HEK293 (cell line): ENCODE results near the gene ZNF513.
A peak's percentile ranks its signal among the peaks of the same experiment; 100 is the strongest.

Experiments
- ATF2 ChIP-seq: fragments of 450-650 bp; formaldehyde crosslinking; IDR thresholded peaks from 2 replicates; pipeline ENCODE4 v1.5.1; 2016; ENCODE audit warnings: missing biosample characterization, missing genetic modification characterization, low read depth
- BCL11B ChIP-seq: fragments of 450-650 bp; formaldehyde crosslinking; IDR thresholded peaks from 2 replicates; pipeline ENCODE4 v1.5.1; 2016; ENCODE audit warnings: low read depth, missing biosample characterization, missing genetic modification characterization
- BCL6B ChIP-seq: fragments of 450-650 bp; formaldehyde crosslinking; IDR thresholded peaks from 2 replicates; pipeline ENCODE4 v1.5.1; 2017; ENCODE audit warnings: missing biosample characterization, missing genetic modification characterization
- IKZF3 ChIP-seq: fragments of 450-650 bp; IDR thresholded peaks from 2 replicates; pipeline ENCODE4 v1.5.0; 2018; ENCODE audit warnings: missing biosample characterization, mild to moderate bottlenecking, missing genetic modification characterization, moderate library complexity
- KLF7 ChIP-seq: fragments of 450-650 bp; formaldehyde crosslinking; IDR thresholded peaks from 2 replicates; pipeline ENCODE4 v1.5.1; 2016; ENCODE audit warnings: missing biosample characterization, missing genetic modification characterization, borderline replicate concordance
- OVOL3 ChIP-seq: fragments of 450-650 bp; formaldehyde crosslinking; IDR thresholded peaks from 2 replicates; pipeline ENCODE4 v1.5.1; 2016; ENCODE audit warnings: missing biosample characterization, missing genetic modification characterization
- PATZ1 ChIP-seq: fragments of 450-650 bp; formaldehyde crosslinking; IDR thresholded peaks from 2 replicates; pipeline ENCODE4 v1.5.1; 2016; ENCODE audit warnings: missing biosample characterization, missing genetic modification characterization
- PBX3 ChIP-seq: sonication (generic); formaldehyde crosslinking; IDR thresholded peaks from 2 replicates; pipeline ENCODE4 v1.8.1; 2022; ENCODE audit warnings: mild to moderate bottlenecking, moderate library complexity, missing genetic modification reagents
- PRDM1 ChIP-seq: fragments of 450-650 bp; formaldehyde crosslinking; IDR thresholded peaks from 2 replicates; pipeline ENCODE4; 2016; ENCODE audit warnings: missing biosample characterization, missing genetic modification characterization
- RBAK ChIP-seq: fragments of 450-650 bp; formaldehyde crosslinking; IDR thresholded peaks from 2 replicates; pipeline ENCODE4 v1.5.1; 2016; ENCODE audit warnings: missing biosample characterization, missing genetic modification characterization
- SP2 ChIP-seq: fragments of 450-650 bp; formaldehyde crosslinking; IDR thresholded peaks from 2 replicates; pipeline ENCODE4 v1.5.1; 2016; ENCODE audit warnings: missing biosample characterization, missing genetic modification characterization
- WT1 ChIP-seq: fragments of 450-650 bp; formaldehyde crosslinking; IDR thresholded peaks from 2 replicates; pipeline ENCODE4 v1.5.1; 2016; ENCODE audit warnings: missing biosample characterization, missing genetic modification characterization
- ZFP69B ChIP-seq: fragments of 450-650 bp; formaldehyde crosslinking; IDR thresholded peaks from 2 replicates; pipeline ENCODE4 v1.5.1; 2016; ENCODE audit warnings: missing biosample characterization, missing genetic modification characterization
- ZNF148 ChIP-seq: fragments of 450-650 bp; formaldehyde crosslinking; IDR thresholded peaks from 2 replicates; pipeline ENCODE4 v1.5.0; 2017; ENCODE audit warnings: missing biosample characterization, missing genetic modification characterization, borderline replicate concordance
- ZNF24 ChIP-seq: fragments of 450-650 bp; formaldehyde crosslinking; IDR thresholded peaks from 2 replicates; pipeline ENCODE4 v1.5.1; 2016; ENCODE audit warnings: missing biosample characterization, missing genetic modification characterization
- ZNF350 ChIP-seq: fragments of 450-650 bp; formaldehyde crosslinking; IDR thresholded peaks from 2 replicates; pipeline ENCODE4 v1.5.0; 2017; ENCODE audit warnings: missing biosample characterization, mild to moderate bottlenecking, missing genetic modification characterization
- ZNF366 ChIP-seq: fragments of 450-650 bp; formaldehyde crosslinking; conservative IDR thresholded peaks from 2 replicates; pipeline ENCODE4 v1.5.1; 2016; ENCODE audit warnings: missing biosample characterization, missing genetic modification characterization
- ZNF398 ChIP-seq: fragments of 450-650 bp; formaldehyde crosslinking; IDR thresholded peaks from 2 replicates; pipeline ENCODE4 v1.5.1; 2017; ENCODE audit warnings: missing biosample characterization, missing genetic modification characterization
- ZNF449 ChIP-seq: fragments of 450-650 bp; formaldehyde crosslinking; IDR thresholded peaks from 2 replicates; pipeline ENCODE4 v1.5.1; 2017; ENCODE audit warnings: missing biosample characterization, mild to moderate bottlenecking, missing genetic modification characterization, moderate library complexity
- ZNF48 ChIP-seq: fragments of 450-650 bp; formaldehyde crosslinking; IDR thresholded peaks from 2 replicates; pipeline ENCODE4 v1.5.1; 2016; ENCODE audit warnings: missing biosample characterization, missing genetic modification characterization
- ZNF529 ChIP-seq: fragments of 450-650 bp; formaldehyde crosslinking; IDR thresholded peaks from 2 replicates; pipeline ENCODE4 v1.5.1; 2017; ENCODE audit warnings: missing genetic modification characterization, missing biosample characterization; ENCODE audit not compliant: insufficient replicate concordance
- ZNF530 ChIP-seq: fragments of 450-650 bp; formaldehyde crosslinking; IDR thresholded peaks from 2 replicates; pipeline ENCODE4 v1.5.1; 2016; ENCODE audit warnings: low read depth, missing biosample characterization, missing genetic modification characterization
- ZNF555 ChIP-seq: fragments of 450-650 bp; formaldehyde crosslinking; conservative IDR thresholded peaks from 2 replicates; pipeline ENCODE4 v1.5.1; 2017; ENCODE audit warnings: missing biosample characterization, mild to moderate bottlenecking, missing genetic modification characterization, inconsistent platforms
- ZNF660 ChIP-seq: fragments of 450-650 bp; IDR thresholded peaks from 2 replicates; pipeline ENCODE4 v1.5.1; 2018; ENCODE audit warnings: missing biosample characterization, mild to moderate bottlenecking, missing genetic modification characterization
- ZNF701 ChIP-seq: fragments of 450-650 bp; formaldehyde crosslinking; IDR thresholded peaks from 2 replicates; pipeline ENCODE4 v1.5.1; 2016; ENCODE audit warnings: missing biosample characterization, missing genetic modification characterization
- ZNF768 ChIP-seq: fragments of 450-650 bp; formaldehyde crosslinking; IDR thresholded peaks from 2 replicates; pipeline ENCODE4 v1.5.1; 2018; ENCODE audit warnings: missing biosample characterization, mild to moderate bottlenecking, missing genetic modification characterization

ZNF513 gene

GRCh38 chr2:27380626-27381545 is at the start of gene ZNF513 (continued):
- TF ChIP-seq ZNF350 = no peak
- TF ChIP-seq IKZF3 (tag by site-specific recombination) = peak; percentile 68
- TF ChIP-seq OVOL3 (tag by site-specific recombination) = no peak
- TF ChIP-seq RBAK (tag by site-specific recombination) = no peak
- TF ChIP-seq ATF2 (tag by site-specific recombination) = no peak
- TF ChIP-seq SP2 (tag by site-specific recombination) = peak; percentile 88
- no peak for TF ChIP-seq ZNF555 (tag by site-specific recombination)
- no peak for TF ChIP-seq ZNF701 (tag by site-specific recombination)
- TF ChIP-seq PATZ1 (tag by site-specific recombination) = peak; percentile 94
- no peak for TF ChIP-seq ZNF660 (tag by site-specific recombination)
- no peak for TF ChIP-seq ZNF366 (tag by site-specific recombination)
- TF ChIP-seq ZNF529 (tag by site-specific recombination) = no peak
- TF ChIP-seq ZNF48 (tag by site-specific recombination) = no peak
- no peak for TF ChIP-seq ZNF530
- no peak for TF ChIP-seq ZNF148 (tag by site-specific recombination)
- TF ChIP-seq BCL6B (tag by site-specific recombination) = no peak
- peak; percentile 53 for TF ChIP-seq WT1 (tag by site-specific recombination)
- TF ChIP-seq PRDM1 (tag by site-specific recombination) = no peak
- TF ChIP-seq ZNF24 (tag by site-specific recombination) = peak; percentile 45; the same call in 1 of the 2 replicates
- no peak for TF ChIP-seq ZNF398 (tag by site-specific recombination)
- TF ChIP-seq ZFP69B (tag by site-specific recombination) = no peak
- TF ChIP-seq PBX3 = peak; percentile 69; the same call in 1 of the 2 replicates
- no peak for TF ChIP-seq BCL11B (tag by site-specific recombination)
- no peak for TF ChIP-seq ZNF768 (tag by site-specific recombination)
- TF ChIP-seq KLF7 (tag by site-specific recombination) = no peak
- TF ChIP-seq ZNF449 (tag by site-specific recombination) = 0 out of 2 replicates have a peak, but pooled peaks have one; percentile 47
